ENCODE measurements around the gene OR2G6. TPM values are rescaled to one million over a fixed set of nuclear protein-coding genes. Genes with fewer than 3 reads are reported as not detected.
"Not testable (repeated sequence)": the region's sequence is repeated elsewhere in the genome, so short reads cannot be mapped to it uniquely, and the experiment has no call there.

OR2G6 gene
- total RNA-seq, 4 donors from 2014 or later = 0.08 TPM; not detected in 3

GRCh38 chr1:248521856-248522255 lies 14.0 kb downstream of the OR2G6 start:
- Histone ChIP-seq H3K9me3 (peaks cover 0 to 8% (median 0%) of the 10 kb centered on the region in 3 donors), H3K4me3 (no peak overlapping the region), H3K4me1 (no peaks in the 10 kb centered on the region), H3K27ac (no peak overlapping the region), H3K36me3 (no peaks in the 10 kb centered on the region), H3K27me3 (no peaks in the 10 kb centered on the region)
- WGBS, 2 donors (ENCODE audit: low coverage in 1 of 2) = 84 to 88% methylated on average over 5 to 8 of the region's 12 CpGs
- no peak for ATAC-seq
- TF ChIP-seq POLR2AphosphoS5 (IDR thresholded peaks at IDR 0.05) (no peak), CTCF (IDR thresholded peaks at IDR 0.05) (no peak), POLR2A (IDR thresholded peaks at IDR 0.05) (no peak), EP300 (IDR thresholded peaks at IDR 0.05) (no peak)

- H3K4me3 ChIP-seq, H3K36me3 ChIP-seq, H3K27ac ChIP-seq, H3K27me3 ChIP-seq, H3K9me3 ChIP-seq, H3K4me1 ChIP-seq, ATAC-seq: not testable (repeated sequence)
Observed at GRCh38 chr1:248537449-248537848, 29.6 kb downstream of the OR2G6 start.

GRCh38 chr1:248547383-248547782 lies 39.5 kb downstream of the OR2G6 start:
- not testable (repeated sequence) for H3K9me3 ChIP-seq, H3K4me3 ChIP-seq, H3K27ac ChIP-seq, H3K27me3 ChIP-seq, H3K36me3 ChIP-seq, ATAC-seq, H3K4me1 ChIP-seq
- no CpG with 5 or more reads among the region's 2 CpGs for WGBS, 2 donors (ENCODE audit: low coverage in 1 of 2)

GRCh38 chr1:248551027-248551426 lies 43.2 kb downstream of the OR2G6 start:
- H3K27me3 ChIP-seq, H3K36me3 ChIP-seq, H3K4me1 ChIP-seq, ATAC-seq, H3K9me3 ChIP-seq, H3K27ac ChIP-seq, H3K4me3 ChIP-seq: not testable (repeated sequence)
- no CpG with 5 or more reads among the region's 6 CpGs for WGBS, 2 donors (ENCODE audit: low coverage in 1 of 2)

GRCh38 chr1:248562672-248563071 lies 54.8 kb downstream of the OR2G6 start, which contains the start of gene OR2T29:
OR2T29 (minus strand) TSS chr1:248562772; CDS start chr1:248559491, 3,281 bp downstream.
- not testable (repeated sequence) for H3K27me3 ChIP-seq, ATAC-seq, H3K4me1 ChIP-seq, H3K9me3 ChIP-seq, H3K4me3 ChIP-seq, H3K27ac ChIP-seq, H3K36me3 ChIP-seq
- 80% methylated on average over 1 of the region's 3 CpGs for WGBS, 2 donors (ENCODE audit: low coverage in 1 of 2)

GRCh38 chr1:248565530-248566373 lies 57.9 kb downstream of the OR2G6 start:
- not testable (repeated sequence) for H3K27ac ChIP-seq, H3K9me3 ChIP-seq, H3K36me3 ChIP-seq, H3K27me3 ChIP-seq, H3K4me1 ChIP-seq, H3K4me3 ChIP-seq, ATAC-seq
- 41 to 63% methylated on average over 5 to 10 of the region's 11 CpGs for WGBS, 2 donors (ENCODE audit: low coverage in 1 of 2)

- H3K36me3 ChIP-seq, H3K9me3 ChIP-seq, H3K27ac ChIP-seq, H3K27me3 ChIP-seq, H3K4me1 ChIP-seq, H3K4me3 ChIP-seq, ATAC-seq: not testable (repeated sequence)
- WGBS, 2 donors (ENCODE audit: low coverage in 1 of 2) = 23 to 25% methylated on average over 2 of the region's 2 CpGs
Observed at GRCh38 chr1:248569049-248569448, 61.2 kb downstream of the OR2G6 start.

- H3K27ac ChIP-seq, ATAC-seq, H3K9me3 ChIP-seq, H3K4me3 ChIP-seq, H3K4me1 ChIP-seq, H3K27me3 ChIP-seq, H3K36me3 ChIP-seq: not testable (repeated sequence)
- 71 to 75% methylated on average over 3 of the region's 3 CpGs for WGBS, 2 donors (ENCODE audit: low coverage in 1 of 2)
Observed at GRCh38 chr1:248570811-248571210, 62.9 kb downstream of the OR2G6 start.

GRCh38 chr1:248572049-248572448 lies 64.2 kb downstream of the OR2G6 start:
- ATAC-seq, H3K36me3 ChIP-seq, H3K27ac ChIP-seq, H3K27me3 ChIP-seq, H3K9me3 ChIP-seq, H3K4me1 ChIP-seq, H3K4me3 ChIP-seq: not testable (repeated sequence)
- no CpG with 5 or more reads among the region's 1 CpG for WGBS, 2 donors (ENCODE audit: low coverage in 1 of 2)

GRCh38 chr1:248573856-248574255 lies 66.0 kb downstream of the OR2G6 start:
- H3K4me1 ChIP-seq, ATAC-seq, H3K36me3 ChIP-seq, H3K27me3 ChIP-seq, H3K27ac ChIP-seq, H3K9me3 ChIP-seq, H3K4me3 ChIP-seq: not testable (repeated sequence)
- WGBS, 2 donors (ENCODE audit: low coverage in 1 of 2) = 75% methylated on average over 1 of the region's 8 CpGs; no CpG with 5 or more reads in 1 of the 2 donors

- H3K9me3 ChIP-seq, ATAC-seq, H3K36me3 ChIP-seq, H3K4me3 ChIP-seq, H3K4me1 ChIP-seq, H3K27me3 ChIP-seq, H3K27ac ChIP-seq: not testable (repeated sequence)
- WGBS, 2 donors (ENCODE audit: low coverage in 1 of 2) = 76 to 88% methylated on average over 2 to 3 of the region's 3 CpGs
Observed at GRCh38 chr1:248574657-248575056, 66.8 kb downstream of the OR2G6 start, which contains the start of gene OR2T34. OR2T34 (minus strand) TSS chr1:248574757; CDS start chr1:248574757, 0 bp downstream.
